ENCODE data around the gene CDON.
A peak's percentile ranks its signal among the peaks of the same experiment; 100 is the strongest.

CDON gene
- 5.3 to 5.9 reads per million in 2 donors for total RNA-seq

- peak; percentile 81 to 97 (median 88) for DNase-seq
These were observed at the start of gene CDON for GRCh38 chr11:126062679-126063506. TSS of gene CDON (minus strand) at chr11:126062866. CDS start at chr11:126023476, 39,390 bp downstream.

DNA sequence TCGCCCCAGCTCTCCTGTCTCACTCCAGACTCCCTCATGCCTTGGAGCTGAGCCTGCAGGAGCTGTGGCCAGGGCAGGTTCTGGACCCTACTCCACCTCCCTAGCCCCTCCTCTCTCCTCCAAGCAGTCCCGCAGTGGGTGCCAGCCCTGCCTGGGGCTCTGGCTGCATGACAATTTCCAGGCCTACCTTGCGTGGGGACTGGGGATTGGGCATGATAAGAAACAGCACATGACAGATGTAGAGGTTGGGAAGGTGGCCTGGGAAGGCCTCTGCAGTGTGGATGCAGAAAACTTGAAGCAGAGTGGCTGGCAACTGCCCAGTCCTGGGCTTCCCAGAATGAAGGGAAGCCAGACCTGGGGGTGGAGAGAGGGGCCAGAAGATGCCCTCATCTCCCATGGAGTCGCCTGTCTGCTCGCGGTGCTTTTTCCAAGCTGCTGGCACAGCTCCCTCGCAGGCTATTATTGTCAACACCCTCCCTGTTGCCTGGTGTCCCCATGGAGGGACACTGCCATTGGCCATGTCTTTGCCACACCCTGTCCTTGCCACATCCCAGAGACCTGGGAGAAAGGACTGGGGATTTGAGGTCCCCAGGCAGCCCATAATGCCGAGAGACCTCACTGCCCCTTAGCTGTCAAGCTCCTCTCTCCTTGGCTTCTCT lies 48.9 kb upstream of the CDON start:
- DNase-seq = no peak

- DNase-seq = peak in 1 of 5 experiments; percentile 52
These were observed 47.5 kb upstream of the CDON start for GRCh38 chr11:126109941-126110731.

DNA sequence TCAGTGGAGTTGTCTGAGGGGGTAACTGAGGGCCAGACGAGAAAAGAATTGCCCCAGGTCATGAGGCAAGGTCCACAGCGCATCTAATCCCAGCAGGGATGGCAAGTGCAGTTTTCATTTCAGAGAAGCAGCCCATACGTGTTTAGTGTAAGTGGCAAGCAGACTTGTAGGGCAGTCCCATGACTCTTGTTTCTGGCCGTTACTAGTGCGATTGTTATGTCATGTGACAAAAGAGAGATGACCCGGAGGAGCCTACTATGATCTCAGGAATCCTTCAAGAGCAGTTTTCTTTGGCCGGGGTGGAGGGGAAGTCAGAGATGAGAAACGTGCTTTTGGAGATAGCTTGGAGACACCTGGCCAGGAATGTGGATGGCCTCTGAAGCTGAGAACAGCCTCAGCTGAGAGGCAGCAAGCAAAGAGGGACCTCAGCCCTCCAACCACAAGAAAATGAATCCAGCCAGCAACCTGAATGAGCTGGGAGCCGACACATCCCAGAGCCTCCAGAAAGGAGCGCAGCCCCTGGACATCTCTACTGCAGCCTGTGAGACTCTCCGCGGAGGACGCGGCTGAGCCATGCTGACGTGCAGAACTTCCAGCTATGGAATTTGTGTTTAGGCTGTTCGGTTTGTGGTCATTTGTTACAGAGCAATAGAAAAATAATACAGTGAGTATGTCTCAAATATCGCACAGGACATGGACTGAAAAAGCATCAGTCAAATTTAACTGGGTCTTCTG lies 44.1 kb upstream of the CDON start:
- DNase-seq = no peak

DNA sequence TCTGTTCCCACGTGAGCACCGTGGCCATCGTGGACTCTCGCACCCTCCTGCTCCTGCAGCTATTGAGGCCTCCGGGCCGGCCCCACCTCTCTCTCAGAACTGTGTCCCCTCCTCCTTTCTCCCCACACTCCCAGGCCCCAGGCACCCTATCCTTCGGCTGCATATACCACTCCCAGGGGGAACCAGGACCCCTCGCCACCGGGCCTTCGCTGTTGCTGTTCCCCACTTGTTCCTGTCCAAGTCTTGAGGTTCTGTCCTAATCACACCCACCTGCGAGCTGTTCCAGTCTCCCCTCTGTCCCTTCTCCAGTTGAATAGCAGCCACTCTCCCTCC lies 43.0 kb upstream of the CDON start:
- DNase-seq = no peak

DNA sequence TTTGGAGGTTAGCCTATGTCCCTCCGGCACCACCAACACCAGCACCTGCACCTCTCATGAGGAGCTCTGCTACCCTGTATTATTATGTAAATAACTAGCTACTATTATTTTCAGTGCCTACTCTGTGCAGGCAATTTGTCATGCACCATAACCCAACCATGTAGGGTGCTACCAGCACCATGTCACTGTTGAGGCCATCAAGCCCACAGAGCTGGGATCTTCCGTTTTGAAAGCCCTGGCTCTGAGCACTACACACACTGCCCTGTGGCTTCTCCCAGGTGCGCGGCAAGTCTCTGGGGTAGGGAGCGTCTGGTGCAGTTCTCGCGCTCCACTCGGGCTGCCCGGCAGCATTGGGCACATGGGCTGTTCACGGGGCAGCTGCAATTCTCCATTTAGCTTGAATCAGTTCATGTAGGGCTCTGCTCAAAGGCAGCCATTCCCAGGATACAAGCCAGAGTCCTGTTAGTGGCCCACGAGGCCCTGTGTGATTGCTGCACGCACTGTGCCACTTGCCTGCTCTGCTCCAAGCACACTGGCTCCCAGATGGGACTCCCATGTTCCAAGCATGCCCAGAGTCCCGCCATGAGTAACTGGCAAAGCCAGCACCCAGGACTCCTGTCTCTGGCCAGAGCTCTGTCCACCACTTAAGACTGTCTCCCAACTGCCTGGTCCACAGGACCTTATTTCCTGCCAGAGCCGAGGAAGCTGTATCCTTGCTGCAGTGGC lies 42.5 kb upstream of the CDON start:
- no peak for DNase-seq

DNA sequence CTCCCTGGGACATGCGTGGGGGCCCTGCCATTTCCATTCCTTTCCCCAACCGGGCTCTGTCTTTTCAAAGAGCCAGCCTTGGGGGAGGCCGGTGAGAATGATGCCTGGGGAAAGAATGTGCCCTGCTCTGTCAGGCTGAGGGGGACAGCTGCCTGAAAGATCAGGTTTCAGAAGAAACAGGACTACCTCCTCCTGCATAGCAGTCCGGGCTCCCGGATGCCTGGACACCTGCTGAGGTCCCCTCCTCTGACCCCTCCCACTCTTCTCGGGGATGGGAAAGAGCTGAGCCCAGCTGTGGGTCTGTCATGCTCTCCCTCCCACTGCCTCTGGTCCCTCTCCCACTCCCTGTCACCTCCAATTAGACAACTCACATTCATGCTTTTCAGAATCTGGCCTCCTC lies 41.8 kb upstream of the CDON start:
- no peak for DNase-seq

GRCh38 chr11:126103150-126103549 lies 40.5 kb upstream of the CDON start:
- no peak for DNase-seq

- DNase-seq = no peak
These were observed 39.8 kb upstream of the CDON start for GRCh38 chr11:126102436-126102981.

DNA sequence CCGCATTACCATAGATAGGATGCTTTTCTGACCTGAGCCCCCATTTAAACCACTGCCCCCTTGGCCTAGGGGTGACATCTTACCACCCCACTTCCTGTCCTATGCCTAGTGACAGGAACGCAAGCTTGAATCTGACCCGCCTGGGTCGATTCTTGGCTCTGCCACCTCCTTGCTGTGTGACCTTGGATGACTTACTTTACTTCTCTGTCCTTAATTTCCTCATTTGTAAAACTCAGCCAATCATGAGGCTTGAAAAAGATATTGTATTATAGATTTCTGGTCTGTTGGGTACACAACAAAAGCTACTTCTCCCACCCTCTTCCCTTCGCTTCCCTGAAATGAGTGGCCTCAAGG lies 39.2 kb upstream of the CDON start:
- no peak for DNase-seq

GRCh38 chr11:126101251-126101929 lies 38.7 kb upstream of the CDON start:
- no peak for DNase-seq

DNA sequence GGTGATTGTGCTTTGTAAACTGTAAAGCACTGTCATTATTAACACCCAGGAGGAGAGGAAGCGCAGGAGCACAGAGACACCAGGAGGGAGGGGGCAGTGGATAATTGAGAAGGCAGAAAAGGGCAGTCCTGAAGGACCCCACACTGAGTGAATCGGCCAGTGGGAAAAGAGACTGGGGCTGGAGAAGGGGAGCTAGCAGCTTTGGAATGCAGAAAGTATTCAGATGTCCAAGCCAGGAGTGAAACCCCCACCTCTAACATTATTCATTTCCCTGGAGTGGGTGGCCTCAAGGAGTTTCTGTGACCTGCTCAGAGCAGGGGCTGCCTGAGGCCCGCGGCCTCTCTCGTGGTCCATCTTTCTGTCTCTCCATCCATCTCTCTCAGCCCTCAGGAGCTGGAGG lies 38.0 kb upstream of the CDON start:
- no peak for DNase-seq

- no peak for DNase-seq
These were observed 35.6 kb upstream of the CDON start for GRCh38 chr11:126098204-126098769.

DNA sequence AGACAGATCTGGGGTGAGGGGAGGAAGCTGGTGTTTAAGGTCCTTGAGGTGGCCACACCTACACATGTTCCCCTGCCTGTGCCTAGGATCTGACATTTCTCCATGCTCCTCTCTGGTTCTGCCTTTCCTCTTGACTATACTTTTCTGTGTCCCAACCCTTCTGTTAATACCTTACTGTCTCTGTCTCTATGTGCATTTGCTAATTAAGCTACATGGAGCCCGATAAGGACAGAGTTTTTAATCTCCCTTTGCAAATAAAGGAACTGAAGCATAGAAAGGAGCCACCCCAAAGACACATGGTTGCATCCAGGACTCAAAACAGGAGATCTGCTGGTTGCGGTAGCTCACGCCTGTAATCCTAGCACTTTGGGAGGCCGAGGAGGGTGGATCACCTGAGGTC lies 33.1 kb upstream of the CDON start:
- no peak for DNase-seq

GRCh38 chr11:126090452-126090851 lies 27.8 kb upstream of the CDON start:
- DNase-seq = no peak

- no peak for DNase-seq
These were observed 26.3 kb upstream of the CDON start for GRCh38 chr11:126088999-126089398.

DNA sequence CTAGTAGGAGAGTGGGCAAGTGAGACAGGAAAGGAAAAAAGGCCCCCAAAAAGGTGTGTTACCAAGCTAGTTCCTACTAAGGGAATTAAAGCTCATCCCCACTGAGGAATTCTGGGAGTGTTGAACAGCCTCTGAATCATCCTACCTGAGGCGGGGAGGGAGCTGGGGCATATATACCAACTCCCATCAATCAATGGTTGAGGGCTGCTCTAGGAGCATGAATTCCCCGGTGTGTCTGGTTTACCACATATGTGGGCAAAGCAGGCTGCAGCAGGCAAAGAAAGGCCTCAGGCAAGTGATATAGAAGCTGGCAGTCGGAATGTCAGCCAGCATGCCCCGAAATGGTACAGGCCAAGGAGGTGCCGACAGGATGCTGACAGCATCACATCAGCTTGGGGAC lies 23.6 kb upstream of the CDON start:
- DNase-seq = no peak

- no peak for DNase-seq
These were observed 21.9 kb upstream of the CDON start for GRCh38 chr11:126084608-126084912.

DNA sequence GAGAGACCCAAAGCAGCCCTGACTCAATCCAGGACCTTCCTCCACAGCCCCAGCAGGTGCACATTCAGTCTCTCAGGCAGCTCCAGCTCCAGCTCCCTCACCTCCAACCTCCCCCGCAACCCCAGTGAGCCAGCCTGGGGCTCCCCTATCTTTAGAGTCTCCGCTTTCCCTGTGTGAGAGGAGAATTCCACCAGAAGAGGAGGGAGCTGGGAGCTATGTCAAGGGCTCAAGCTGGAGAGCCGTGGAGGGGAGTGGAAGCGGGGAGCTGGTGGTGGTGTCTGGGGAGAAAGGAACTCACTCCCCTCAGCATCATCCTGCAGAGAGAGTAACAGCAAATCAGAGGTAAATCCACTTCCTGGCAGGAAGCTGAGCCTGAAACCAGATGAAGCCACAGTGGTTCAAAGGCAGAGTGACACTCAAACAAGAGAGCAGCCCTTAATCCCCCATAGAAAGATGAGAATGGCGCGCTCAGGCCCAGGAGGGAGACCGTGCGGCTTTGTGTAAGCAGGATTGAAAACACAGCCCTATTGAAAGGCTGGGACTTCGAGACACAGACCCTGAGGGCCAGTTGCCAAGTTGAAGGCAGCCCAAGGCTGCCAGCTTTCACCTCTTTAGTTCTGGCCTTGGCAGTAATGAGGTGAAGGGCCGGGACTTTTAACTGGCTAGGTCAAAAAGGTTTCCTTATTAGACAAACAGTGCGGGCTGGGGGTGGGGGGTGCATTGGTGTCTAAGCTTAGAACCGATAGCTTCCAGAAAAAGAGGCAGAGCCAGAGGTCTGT lies 21.4 kb upstream of the CDON start:
- peak in 2 of 5 experiments; percentile 14 to 92 for DNase-seq

All from T-helper 2 cell (primary cell).